Measurements from ENCODE around the gene KLHL29.

KLHL29 gene

DNA sequence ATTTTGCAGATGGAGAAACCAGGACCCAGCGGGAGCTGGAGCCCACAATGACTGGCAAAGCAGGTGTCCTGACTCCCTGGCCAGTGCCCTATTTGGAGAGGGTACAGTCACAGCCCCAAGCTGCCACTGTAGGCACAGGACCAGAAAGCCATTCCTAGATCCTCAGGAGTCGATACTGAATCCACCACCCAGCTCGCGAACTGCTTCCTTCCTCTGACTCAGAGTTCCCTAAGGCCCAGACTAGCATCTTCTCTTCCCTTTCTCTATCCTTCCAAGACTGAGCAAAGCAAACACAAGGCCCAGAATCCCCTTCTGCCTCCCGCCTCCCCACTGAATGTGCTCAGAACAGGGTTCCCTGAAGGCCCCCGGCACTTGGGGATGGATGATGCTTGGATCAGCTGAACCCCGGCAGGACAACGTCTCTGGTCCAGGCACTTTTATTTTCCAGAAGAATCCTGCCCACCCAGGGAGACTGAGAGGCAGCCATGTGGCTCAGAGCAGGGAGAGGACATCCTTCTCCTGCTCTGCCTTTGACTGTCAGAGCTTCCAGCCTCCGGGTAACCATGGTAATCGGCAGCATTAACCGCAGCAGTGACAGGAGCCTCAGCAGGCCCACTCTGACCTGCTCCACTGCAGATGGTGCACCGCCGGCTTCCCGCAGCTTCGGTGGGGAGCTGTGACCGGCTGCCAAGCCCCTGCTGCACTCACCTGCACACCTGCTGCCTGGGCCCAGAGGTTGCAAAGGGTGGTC, 34.8 kb upstream of the KLHL29 start:
- DNase-seq (ENCODE audit: low read depth in 1 of 2, low spot score in 1 of 2): no peak
- TF ChIP-seq SPI1 (IDR thresholded peaks at IDR 0.05; ENCODE audit: borderline replicate concordance, low read depth): no peak
- TF ChIP-seq, protein P1, sequence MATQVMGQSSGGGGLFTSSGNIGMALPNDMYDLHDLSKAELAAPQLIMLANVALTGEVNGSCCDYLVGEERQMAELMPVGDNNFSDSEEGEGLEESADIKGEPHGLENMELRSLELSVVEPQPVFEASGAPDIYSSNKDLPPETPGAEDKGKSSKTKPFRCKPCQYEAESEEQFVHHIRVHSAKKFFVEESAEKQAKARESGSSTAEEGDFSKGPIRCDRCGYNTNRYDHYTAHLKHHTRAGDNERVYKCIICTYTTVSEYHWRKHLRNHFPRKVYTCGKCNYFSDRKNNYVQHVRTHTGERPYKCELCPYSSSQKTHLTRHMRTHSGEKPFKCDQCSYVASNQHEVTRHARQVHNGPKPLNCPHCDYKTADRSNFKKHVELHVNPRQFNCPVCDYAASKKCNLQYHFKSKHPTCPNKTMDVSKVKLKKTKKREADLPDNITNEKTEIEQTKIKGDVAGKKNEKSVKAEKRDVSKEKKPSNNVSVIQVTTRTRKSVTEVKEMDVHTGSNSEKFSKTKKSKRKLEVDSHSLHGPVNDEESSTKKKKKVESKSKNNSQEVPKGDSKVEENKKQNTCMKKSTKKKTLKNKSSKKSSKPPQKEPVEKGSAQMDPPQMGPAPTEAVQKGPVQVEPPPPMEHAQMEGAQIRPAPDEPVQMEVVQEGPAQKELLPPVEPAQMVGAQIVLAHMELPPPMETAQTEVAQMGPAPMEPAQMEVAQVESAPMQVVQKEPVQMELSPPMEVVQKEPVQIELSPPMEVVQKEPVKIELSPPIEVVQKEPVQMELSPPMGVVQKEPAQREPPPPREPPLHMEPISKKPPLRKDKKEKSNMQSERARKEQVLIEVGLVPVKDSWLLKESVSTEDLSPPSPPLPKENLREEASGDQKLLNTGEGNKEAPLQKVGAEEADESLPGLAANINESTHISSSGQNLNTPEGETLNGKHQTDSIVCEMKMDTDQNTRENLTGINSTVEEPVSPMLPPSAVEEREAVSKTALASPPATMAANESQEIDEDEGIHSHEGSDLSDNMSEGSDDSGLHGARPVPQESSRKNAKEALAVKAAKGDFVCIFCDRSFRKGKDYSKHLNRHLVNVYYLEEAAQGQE (IDR thresholded peaks at IDR 0.05; ENCODE audit: insufficient replicate concordance, low read depth): no peak
- no peak for TF ChIP-seq POLR2AphosphoS5 (IDR thresholded peaks at IDR 0.05; ENCODE audit: low read depth)
- TF ChIP-seq, protein P2, sequence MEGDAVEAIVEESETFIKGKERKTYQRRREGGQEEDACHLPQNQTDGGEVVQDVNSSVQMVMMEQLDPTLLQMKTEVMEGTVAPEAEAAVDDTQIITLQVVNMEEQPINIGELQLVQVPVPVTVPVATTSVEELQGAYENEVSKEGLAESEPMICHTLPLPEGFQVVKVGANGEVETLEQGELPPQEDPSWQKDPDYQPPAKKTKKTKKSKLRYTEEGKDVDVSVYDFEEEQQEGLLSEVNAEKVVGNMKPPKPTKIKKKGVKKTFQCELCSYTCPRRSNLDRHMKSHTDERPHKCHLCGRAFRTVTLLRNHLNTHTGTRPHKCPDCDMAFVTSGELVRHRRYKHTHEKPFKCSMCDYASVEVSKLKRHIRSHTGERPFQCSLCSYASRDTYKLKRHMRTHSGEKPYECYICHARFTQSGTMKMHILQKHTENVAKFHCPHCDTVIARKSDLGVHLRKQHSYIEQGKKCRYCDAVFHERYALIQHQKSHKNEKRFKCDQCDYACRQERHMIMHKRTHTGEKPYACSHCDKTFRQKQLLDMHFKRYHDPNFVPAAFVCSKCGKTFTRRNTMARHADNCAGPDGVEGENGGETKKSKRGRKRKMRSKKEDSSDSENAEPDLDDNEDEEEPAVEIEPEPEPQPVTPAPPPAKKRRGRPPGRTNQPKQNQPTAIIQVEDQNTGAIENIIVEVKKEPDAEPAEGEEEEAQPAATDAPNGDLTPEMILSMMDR (IDR thresholded peaks at IDR 0.05; ENCODE audit: insufficient read depth, low read length): no peak
- TF ChIP-seq GABPA (IDR thresholded peaks at IDR 0.05; ENCODE audit: low read depth): no peak
- Histone ChIP-seq H3K4me3 (replicated peaks; ENCODE audit: insufficient read depth, low read length) (no peak overlapping the region), H3K27ac (replicated peaks) (no peak overlapping the region), H3K27me3 (ENCODE audit: insufficient read depth, poor library complexity, severe bottlenecking) (no peaks in the 10 kb centered on the region)

DNA sequence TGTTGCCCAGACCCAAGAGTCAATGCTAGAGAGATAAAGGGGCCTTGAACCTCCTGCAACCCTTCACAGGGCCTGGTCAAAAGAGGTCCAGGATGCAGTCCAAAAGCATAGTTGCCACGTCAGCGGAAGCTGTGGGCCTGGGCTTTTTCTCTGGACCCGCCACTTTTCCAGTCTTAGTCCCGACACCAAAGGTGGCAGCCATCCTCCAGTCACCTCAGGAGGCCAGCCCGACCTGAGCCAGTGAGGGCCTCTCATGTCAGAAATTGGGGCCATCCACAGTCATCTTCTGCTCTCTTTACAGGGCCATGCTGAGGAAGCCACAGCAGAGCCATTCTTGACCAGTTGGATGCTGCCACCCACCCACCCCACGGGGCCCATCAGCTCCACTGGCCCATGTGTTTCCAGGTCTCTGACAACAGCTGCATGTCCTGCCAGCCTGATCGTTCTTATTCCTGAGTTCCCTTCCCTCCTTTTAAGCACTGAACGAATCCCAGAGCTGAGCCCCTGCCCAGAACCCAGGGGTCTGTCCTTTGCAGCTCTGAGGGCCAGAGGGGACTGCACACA, 34.1 kb upstream of the KLHL29 start:
- TF ChIP-seq POLR2AphosphoS5 (IDR thresholded peaks at IDR 0.05; ENCODE audit: low read depth): no peak
- TF ChIP-seq, protein P1 (IDR thresholded peaks at IDR 0.05; ENCODE audit: insufficient replicate concordance, low read depth): no peak
- no peak for TF ChIP-seq SPI1 (IDR thresholded peaks at IDR 0.05; ENCODE audit: borderline replicate concordance, low read depth)
- no peak for TF ChIP-seq GABPA (IDR thresholded peaks at IDR 0.05; ENCODE audit: low read depth)
- TF ChIP-seq, protein P2 (IDR thresholded peaks at IDR 0.05; ENCODE audit: insufficient read depth, low read length): no peak
- DNase-seq (ENCODE audit: low read depth in 1 of 2, low spot score in 1 of 2): no peak
- Histone ChIP-seq H3K27me3 (ENCODE audit: insufficient read depth, poor library complexity, severe bottlenecking) (no peaks in the 10 kb centered on the region), H3K4me3 (replicated peaks; ENCODE audit: insufficient read depth, low read length) (no peak overlapping the region), H3K27ac (replicated peaks) (no peak overlapping the region)

DNA sequence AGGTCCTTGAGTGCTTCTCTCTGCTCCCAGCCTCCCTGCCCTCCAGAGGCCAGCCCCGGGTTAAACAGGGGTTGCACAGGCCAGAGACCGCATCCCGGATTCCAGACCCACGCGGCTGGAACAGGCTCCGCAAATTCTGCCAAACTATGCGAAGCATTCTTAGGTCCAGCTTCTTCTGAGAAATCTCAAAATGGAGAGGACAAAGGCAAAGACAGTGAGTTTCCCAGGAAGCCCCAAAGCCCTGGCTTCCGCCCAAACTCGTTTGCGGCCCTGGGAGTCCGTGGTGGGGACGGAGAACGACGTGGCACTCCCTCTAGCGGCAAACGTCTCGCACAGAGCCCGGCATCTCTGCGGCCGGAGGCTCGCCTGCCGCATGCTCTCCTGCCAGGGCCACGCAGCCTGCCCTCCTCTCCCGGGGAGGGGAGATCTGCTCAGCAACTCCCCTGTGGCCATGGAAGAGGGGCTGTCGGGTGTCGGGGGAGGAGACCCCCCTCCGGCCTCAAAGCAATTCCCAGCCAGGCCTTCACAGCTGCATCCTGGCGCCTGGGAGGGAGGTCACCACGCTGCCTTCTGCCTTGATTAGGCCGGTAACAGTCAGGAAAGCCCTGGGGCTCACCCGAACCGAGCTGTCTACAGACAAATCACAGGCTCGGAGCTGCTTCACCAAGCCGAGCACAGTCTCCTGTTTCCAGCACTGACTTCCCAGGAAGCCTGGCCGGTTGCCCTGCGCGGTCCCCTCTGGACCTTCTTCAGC, 33.4 kb upstream of the KLHL29 start:
- Histone ChIP-seq H3K27me3 (ENCODE audit: insufficient read depth, poor library complexity, severe bottlenecking) (no peaks in the 10 kb centered on the region), H3K4me3 (replicated peaks; ENCODE audit: insufficient read depth, low read length) (no peak overlapping the region), H3K27ac (replicated peaks) (no peak overlapping the region)
- TF ChIP-seq SPI1 (IDR thresholded peaks at IDR 0.05; ENCODE audit: borderline replicate concordance, low read depth): no peak
- TF ChIP-seq, protein P2 (IDR thresholded peaks at IDR 0.05; ENCODE audit: insufficient read depth, low read length): peak; percentile 80
- peak in 1 of 2 experiments; percentile 52 for DNase-seq (ENCODE audit: low read depth in 1 of 2, low spot score in 1 of 2)

Measured in HL-60 (cell line).